GM21619 (cell line): Measurements from ENCODE around the gene C7.
"Not testable (repeated sequence)": the region's sequence is repeated elsewhere in the genome, so short reads cannot be mapped to it uniquely, and the experiment has no call there.

Experiments
- ATAC-seq: cut with Tn5 transposase; IDR thresholded peaks from one replicate; pipeline ENCODE4 v1.9.1; 2021; ENCODE audit not compliant: unreplicated experiment

Gene C7

GRCh38 chr5:40988746-40989510 is 79.6 kb downstream of the C7 start:
- no peak for ATAC-seq

- no peak for ATAC-seq
These were observed 82.1 kb downstream of the C7 start for GRCh38 chr5:40991168-40991980.

GRCh38 chr5:40991981-40992559 is 82.8 kb downstream of the C7 start:
- no peak for ATAC-seq

GRCh38 chr5:40995801-40996586 is 86.7 kb downstream of the C7 start:
- no peak for ATAC-seq

- no peak for ATAC-seq
These were observed 89.8 kb downstream of the C7 start for GRCh38 chr5:40999142-40999541.

- ATAC-seq = no peak
These were observed 90.7 kb downstream of the C7 start for GRCh38 chr5:40999966-41000365.

- ATAC-seq = no peak
These were observed 94.5 kb downstream of the C7 start for GRCh38 chr5:41003670-41004376.

- ATAC-seq = no peak
These were observed 95.6 kb downstream of the C7 start for GRCh38 chr5:41004931-41005330.

- ATAC-seq = no peak
These were observed 99.9 kb downstream of the C7 start for GRCh38 chr5:41009232-41009631.

GRCh38 chr5:41010572-41010971 is 101.3 kb downstream of the C7 start:
- no peak for ATAC-seq

GRCh38 chr5:41012318-41012717 is 103.0 kb downstream of the C7 start:
- no peak for ATAC-seq

- ATAC-seq = not testable (repeated sequence)
These were observed 113.3 kb downstream of the C7 start for GRCh38 chr5:41022600-41022999.
